Keratinocyte (primary cell): ENCODE data around the gene APAF1. TPM values are rescaled to one million over a fixed set of nuclear protein-coding genes. Genes with fewer than 3 reads are reported as not detected.

Source experiments
- DNase-seq: peaks from one replicate; pipeline ENCODE4 v3.0.0-alpha.2; 2011; ENCODE audit warnings: low read depth, missing footprints, low spot score
- FAIRE-seq: peaks from 2 replicates; lab custom pipeline; 2011; peaks lifted over from hg19 to GRCh38; lab: Jason Lieb, UNC
- H2AFZ ChIP-seq: 2 replicates; pipeline ENCODE4 v1.6.0; 2012; ENCODE audit warnings: low read length, control low read depth, inconsistent platforms; ENCODE audit not compliant: control insufficient read depth
- H3K27ac ChIP-seq: 2 replicates; pipeline ENCODE4 v1.5.1; 2011; ENCODE audit warnings: low read length; ENCODE audit not compliant: control insufficient read depth, insufficient read depth
- H3K27me3 ChIP-seq: 3 replicates; pipeline ENCODE4 v1.6.0; 2011; ENCODE audit warnings: low read length; ENCODE audit not compliant: control insufficient read depth, insufficient read depth; ENCODE audit errors: extremely low read depth
- H3K36me3 ChIP-seq, 2 experiments: 2 replicates in 1 of 2; 3 replicates in 1 of 2; pipeline ENCODE4 v1.5.1; 2011; ENCODE audit warnings: low read length in 2 of 2, mild to moderate bottlenecking in 1 of 2; ENCODE audit not compliant: control insufficient read depth in 2 of 2, insufficient read depth in 2 of 2; ENCODE audit errors: extremely low read depth in 1 of 2
- H3K4me1 ChIP-seq: 3 replicates; pipeline ENCODE4 v1.5.1; 2011; ENCODE audit warnings: low read length; ENCODE audit not compliant: control insufficient read depth, insufficient read depth; ENCODE audit errors: extremely low read depth
- H3K4me2 ChIP-seq: 3 replicates; pipeline ENCODE4 v1.6.0; 2011; ENCODE audit warnings: low read depth, low read length; ENCODE audit not compliant: control insufficient read depth, insufficient read depth; ENCODE audit errors: extremely low read depth
- H3K4me3 ChIP-seq, 3 experiments: fragments of 200-600 bp in 1 of 3; sonication (generic) in 1 of 3; 2 replicates in 2 of 3; 3 replicates in 1 of 3; pipeline ENCODE4 v1.5.1; 2011 to 2016; ENCODE audit warnings: low read length in 3 of 3, mild to moderate bottlenecking in 3 of 3, control low read depth in 2 of 3, inconsistent platforms in 1 of 3, low read depth in 1 of 3, mixed read lengths in 1 of 3, mixed run types in 1 of 3, moderate library complexity in 1 of 3; ENCODE audit not compliant: control insufficient read depth in 2 of 3, insufficient read depth in 2 of 3; ENCODE audit errors: extremely low read depth in 1 of 3
- H3K79me2 ChIP-seq: 2 replicates; pipeline ENCODE4 v1.6.0; 2012; ENCODE audit warnings: low read length; ENCODE audit not compliant: control insufficient read depth, insufficient read depth
- H3K9ac ChIP-seq: 3 replicates; pipeline ENCODE4 v1.6.0; 2011; ENCODE audit warnings: low read length; ENCODE audit not compliant: control insufficient read depth, insufficient read depth; ENCODE audit errors: extremely low read depth
- H3K9me1 ChIP-seq: 3 replicates; pipeline ENCODE4 v1.6.0; 2011; ENCODE audit warnings: low read length; ENCODE audit not compliant: control insufficient read depth, insufficient read depth; ENCODE audit errors: extremely low read depth
- H3K9me3 ChIP-seq: 2 replicates; pipeline ENCODE4 v1.5.1; 2012; ENCODE audit warnings: low read depth, low read length; ENCODE audit not compliant: control insufficient read depth
- H4K20me1 ChIP-seq: 3 replicates; pipeline ENCODE4 v1.6.0; 2011; ENCODE audit warnings: low read length; ENCODE audit not compliant: control insufficient read depth, insufficient read depth; ENCODE audit errors: extremely low read depth
- CTCF ChIP-seq, 3 experiments: IDR thresholded peaks in 1 of 3; conservative IDR thresholded peaks in 1 of 3; optimal IDR thresholded peaks in 1 of 3; 2 replicates in 2 of 3; 3 replicates in 1 of 3; pipeline versions ENCODE3 to v1.5.1; 2011; ENCODE audit warnings: low read length in 3 of 3, mild to moderate bottlenecking in 3 of 3, moderate library complexity in 2 of 3, control low read depth in 1 of 3, inconsistent platforms in 1 of 3; ENCODE audit not compliant: insufficient read depth in 2 of 3; ENCODE audit errors: extremely low read depth in 1 of 3
- EZH2 ChIP-seq: IDR thresholded peaks from one replicate; pipeline ENCODE4 v1.6.1; 2012; ENCODE audit warnings: inconsistent platforms, mild to moderate bottlenecking, low read length, moderate library complexity
- dilution Hi-C: fragments of 300-500 bp; cut with MboI; formaldehyde crosslinking; loops from one replicate; pipeline ENCODE4 v1.7.0; 2020; ENCODE audit warnings: low sequenced_read_pairs; ENCODE audit not compliant: extremely low pct_ligation_motif_present
- polyA plus RNA-seq, 5 experiments: library from polyadenylated mRNA; depleted of rRNA in 3 of 5; stranded (reverse) in 3 of 5; stranded (forward) in 1 of 5; unstranded in 1 of 5; fragments of >200 nt; gene quantifications; 1 replicate in 1 of 5; 2 replicates in 3 of 5; 3 replicates in 1 of 5; pipeline versions ENCODE4 v1.2.1 to v1.2.3, GENCODE V29; 2011 to 2012; ENCODE audit warnings: missing spikeins in 2 of 5, low read depth in 1 of 5, low replicate concordance in 1 of 5

APAF1 gene
- polyA plus RNA-seq, 1 donor (not counting 4 experiments of a cell fraction or from before 2014, with no cell fraction given) = 9.9 TPM

GRCh38 chr12:98741556-98742265, 96.6 kb downstream of the APAF1 start:
- Histone ChIP-seq H3K9me1 (no peaks in the 10 kb centered on the region), H3K79me2 (no peaks in the 10 kb centered on the region), H3K4me1 (peaks cover 9% of the 10 kb centered on the region), H3K9ac (no peak overlapping the region), H3K4me2 (no peak overlapping the region), H4K20me1 (no peaks in the 10 kb centered on the region), H2AFZ (no peak overlapping the region), H3K27ac (no peak overlapping the region), H3K36me3 (no peaks in the 10 kb centered on the region), H3K27me3 (peaks cover 14% of the 10 kb centered on the region), H3K9me3 (no peaks in the 10 kb centered on the region), H3K4me3 (no peak overlapping the region)
- TF ChIP-seq CTCF (optimal IDR thresholded peaks at IDR 0.05 in 1 of 3, IDR thresholded peaks at IDR 0.05 in 1 of 3, conservative IDR thresholded peaks at IDR 0.05 in 1 of 3; ENCODE audit: extremely low read depth in 1 of 3, insufficient read depth in 2 of 3, low read length in 3 of 3) = no peak
- no peak for TF ChIP-seq EZH2
- DNase-seq = no peak
- no peak for FAIRE-seq
- dilution Hi-C loops = no loop called here

GRCh38 chr12:98743362-98743953, 98.4 kb downstream of the APAF1 start:
- TF ChIP-seq CTCF (optimal IDR thresholded peaks at IDR 0.05 in 1 of 3, IDR thresholded peaks at IDR 0.05 in 1 of 3, conservative IDR thresholded peaks at IDR 0.05 in 1 of 3; ENCODE audit: extremely low read depth in 1 of 3, insufficient read depth in 2 of 3, low read length in 3 of 3) = peak; percentile 33 to 50 (median 43)
- TF ChIP-seq EZH2 = no peak
- Histone ChIP-seq H3K4me3 (no peak overlapping the region), H3K36me3 (no peaks in the 10 kb centered on the region), H3K9me1 (no peaks in the 10 kb centered on the region), H3K27me3 (peaks cover 16% of the 10 kb centered on the region), H3K79me2 (no peaks in the 10 kb centered on the region), H3K9ac (no peak overlapping the region), H2AFZ (no peak overlapping the region), H3K4me1 (peaks cover 9% of the 10 kb centered on the region), H3K4me2 (no peak overlapping the region), H3K9me3 (no peaks in the 10 kb centered on the region), H4K20me1 (no peaks in the 10 kb centered on the region), H3K27ac (no peak overlapping the region)
- dilution Hi-C loops = no loop called here
- DNase-seq (no peak), FAIRE-seq (no peak)
